Stimulated activated CD4-positive, alpha-beta T cell treated with anti-CD3 and anti-CD28 coated beads, TNF-alpha, amount 100 ng/mL, for 1 hour (primary cell): ENCODE data around the gene ADD2.
"Not testable (repeated sequence)": the region's sequence is repeated elsewhere in the genome, so short reads cannot be mapped to it uniquely, and the experiment has no call there.

ENCODE experiments used
- DNase-seq, 3 donors: peaks; one replicate each; pipeline ENCODE4 v3.0.0-alpha.2; 2020; ENCODE audit warnings: low read depth in 3 of 3, low spot score in 1 of 3

The ADD2 gene

DNA sequence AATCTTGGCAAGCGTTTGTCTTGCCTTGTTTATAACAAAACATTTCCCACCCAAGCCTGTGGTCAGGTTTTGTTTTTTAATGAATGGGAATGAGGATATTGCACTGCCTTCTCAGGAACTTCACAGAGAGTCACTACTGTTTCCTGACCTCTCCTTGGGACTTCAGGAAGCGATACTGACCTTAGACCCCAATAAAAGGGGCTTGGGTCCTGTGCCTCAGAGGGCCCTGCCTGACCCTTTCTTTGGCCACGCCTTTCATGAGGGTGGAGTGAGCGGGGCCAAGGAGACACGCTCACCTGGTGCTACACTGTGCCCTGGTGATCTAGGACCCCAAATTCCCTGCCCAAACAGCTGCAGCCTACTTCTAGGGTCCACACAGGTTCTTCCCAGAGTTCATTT, 121.6 kb downstream of the ADD2 start:
- no peak for DNase-seq

- no peak for DNase-seq
Measured at GRCh38 chr2:70645733-70646419, 122.1 kb downstream of the ADD2 start.

DNA sequence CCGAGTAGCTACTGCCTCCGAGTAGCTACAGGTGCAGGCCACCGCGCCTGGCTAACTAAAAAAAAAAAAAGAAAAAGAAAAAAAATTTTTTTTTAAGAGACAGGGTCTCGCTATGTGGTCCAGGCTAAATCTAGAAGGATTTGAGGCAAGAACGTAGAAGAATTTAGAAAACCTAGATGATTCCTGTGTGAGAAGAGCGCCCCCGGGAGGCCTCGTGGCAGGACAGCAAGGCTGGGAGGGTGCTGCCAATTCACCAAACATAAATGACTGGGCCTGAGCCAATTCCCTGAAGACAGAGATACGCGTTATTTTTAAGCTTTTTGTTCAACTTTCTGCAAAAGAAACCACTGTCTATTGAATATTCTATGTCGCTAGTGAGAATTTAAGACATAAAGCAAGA, 124.3 kb downstream of the ADD2 start:
- no peak for DNase-seq

DNA sequence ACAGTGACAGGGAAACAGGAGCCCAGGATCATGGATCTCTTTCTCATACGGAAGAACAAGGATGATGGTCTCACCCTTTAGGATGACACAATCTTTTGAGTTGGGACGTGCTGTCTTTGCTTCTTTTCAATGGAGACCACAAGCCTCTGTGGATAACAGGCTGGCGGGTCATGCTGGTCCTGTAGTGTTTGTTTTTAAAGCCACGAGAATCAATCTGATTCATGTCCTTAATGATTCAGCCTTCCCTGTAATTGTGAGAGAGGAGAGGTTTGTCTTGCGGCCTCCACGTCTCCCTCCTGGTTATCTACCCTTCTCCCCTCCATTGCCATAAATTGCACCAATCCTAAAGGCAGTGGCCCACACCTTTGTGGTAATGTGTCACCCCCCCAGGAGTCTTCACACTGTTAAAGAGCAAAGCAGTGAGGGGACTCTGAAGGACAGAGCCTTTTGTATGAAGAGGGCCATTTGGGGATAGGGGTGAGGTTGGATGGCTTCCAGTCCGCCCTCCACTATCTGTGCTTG, 126.7 kb downstream of the ADD2 start:
- no peak for DNase-seq

- DNase-seq: no peak
Measured at GRCh38 chr2:70639841-70640436, 128.1 kb downstream of the ADD2 start.

GRCh38 chr2:70638561-70638960, 129.4 kb downstream of the ADD2 start:
- no peak for DNase-seq

GRCh38 chr2:70633508-70633907, 134.5 kb downstream of the ADD2 start:
- no peak for DNase-seq

DNA sequence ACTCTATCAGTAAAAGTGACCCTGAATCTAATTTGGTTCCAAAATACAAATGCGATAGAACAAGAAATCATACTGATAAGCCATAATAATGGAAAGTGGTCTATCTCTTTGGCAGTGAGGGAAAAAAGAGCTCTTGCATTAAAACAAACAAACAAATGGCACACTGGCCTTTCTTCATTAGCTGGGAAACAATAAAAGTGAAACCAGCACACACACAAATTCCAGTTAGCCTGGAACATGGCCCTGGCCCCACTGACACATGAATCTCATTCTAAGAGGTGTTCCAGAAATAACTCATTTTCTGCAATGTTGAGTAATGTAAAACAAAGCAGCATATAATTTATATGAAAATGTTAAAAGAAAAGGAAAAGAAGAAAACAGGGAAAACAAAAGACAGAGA, 135.0 kb downstream of the ADD2 start:
- DNase-seq: no peak

- no peak for DNase-seq
Measured at GRCh38 chr2:70632388-70632787, 135.6 kb downstream of the ADD2 start.

DNA sequence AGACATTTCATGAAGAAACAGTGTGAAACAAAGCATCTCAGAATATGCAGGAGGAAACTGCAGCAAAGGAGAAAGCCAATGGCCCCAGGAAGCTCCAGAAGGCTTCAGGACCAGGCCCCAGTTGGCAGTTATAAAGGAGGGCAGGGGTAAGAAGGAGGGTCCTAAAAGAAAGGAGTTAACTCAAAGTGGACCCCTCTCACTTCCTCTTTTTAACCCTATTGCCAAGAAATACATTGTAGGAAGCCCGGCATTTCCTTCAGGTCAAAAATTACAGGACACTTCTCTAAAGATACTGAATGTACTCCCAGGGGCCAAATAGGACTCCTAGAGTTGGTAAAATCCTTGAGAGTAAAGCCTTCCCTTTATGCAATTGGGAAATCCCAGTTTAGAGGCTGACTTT, 137.2 kb downstream of the ADD2 start:
- DNase-seq: no peak

DNA sequence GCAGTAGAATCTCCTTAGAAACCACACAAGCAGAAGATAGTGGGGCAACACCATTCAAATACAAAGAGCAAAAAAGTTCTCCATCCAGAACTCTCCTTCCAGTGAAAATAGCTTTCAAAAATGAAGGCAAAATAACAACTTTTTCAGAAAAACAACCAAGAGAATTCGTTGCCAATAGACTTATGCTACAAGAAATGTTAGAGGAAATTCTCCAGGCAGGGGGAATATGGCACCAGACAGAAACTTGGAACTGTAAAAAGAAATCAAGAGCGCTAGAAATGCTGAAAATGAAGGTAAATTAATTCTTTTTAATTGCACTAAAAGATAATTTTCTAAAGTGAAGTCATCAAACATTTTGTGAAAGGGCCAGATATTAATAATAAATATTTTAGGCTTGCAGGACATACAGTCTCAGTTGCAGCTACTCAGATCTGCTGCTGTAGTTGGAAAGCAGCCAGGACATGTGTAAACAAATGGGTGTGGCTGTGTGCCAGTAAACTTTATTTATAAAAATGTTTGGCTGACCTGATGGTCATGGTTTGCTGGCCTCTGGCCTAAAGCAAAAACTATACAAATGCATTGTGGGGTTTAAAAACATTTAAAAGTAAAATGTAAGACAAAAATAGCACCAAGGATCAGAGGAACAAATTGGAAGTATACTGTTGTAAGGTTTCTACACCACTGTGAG, 140.6 kb downstream of the ADD2 start:
- DNase-seq: no peak

DNA sequence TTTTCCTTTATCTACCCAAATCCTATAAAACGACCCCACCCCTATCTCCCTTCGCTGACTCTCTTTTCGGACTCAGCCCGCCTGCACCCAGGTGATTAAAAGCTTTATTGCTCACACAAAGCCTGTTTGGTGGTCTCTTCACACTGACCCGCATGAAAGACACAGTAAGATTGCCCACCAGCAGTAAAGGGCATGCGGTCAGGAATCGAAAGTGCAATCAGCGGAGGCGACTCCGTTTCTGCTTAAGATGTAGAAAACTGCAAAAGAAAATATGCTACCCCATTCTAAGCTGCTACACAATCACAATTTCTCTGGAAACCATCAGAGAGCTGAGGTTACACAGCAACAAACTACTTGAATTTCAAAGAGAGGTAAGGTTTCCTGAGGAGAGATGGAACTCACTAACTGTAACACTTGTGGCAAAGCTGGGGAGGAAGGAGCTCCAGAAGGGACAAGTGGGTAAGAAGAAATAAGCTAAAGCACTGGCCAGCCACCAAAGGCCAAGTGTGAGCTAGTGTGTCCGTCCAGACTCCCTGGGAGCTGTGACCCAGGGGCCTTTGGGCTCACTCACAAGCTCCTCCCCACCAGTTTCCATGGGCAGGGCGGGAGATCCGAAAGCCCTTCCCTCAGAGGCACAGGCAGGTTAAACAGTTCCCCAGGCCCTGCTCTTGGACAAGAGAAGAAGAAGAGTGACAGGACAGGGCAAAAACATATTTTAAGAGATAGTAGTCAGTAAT, 141.6 kb downstream of the ADD2 start:
- DNase-seq: no peak

DNA sequence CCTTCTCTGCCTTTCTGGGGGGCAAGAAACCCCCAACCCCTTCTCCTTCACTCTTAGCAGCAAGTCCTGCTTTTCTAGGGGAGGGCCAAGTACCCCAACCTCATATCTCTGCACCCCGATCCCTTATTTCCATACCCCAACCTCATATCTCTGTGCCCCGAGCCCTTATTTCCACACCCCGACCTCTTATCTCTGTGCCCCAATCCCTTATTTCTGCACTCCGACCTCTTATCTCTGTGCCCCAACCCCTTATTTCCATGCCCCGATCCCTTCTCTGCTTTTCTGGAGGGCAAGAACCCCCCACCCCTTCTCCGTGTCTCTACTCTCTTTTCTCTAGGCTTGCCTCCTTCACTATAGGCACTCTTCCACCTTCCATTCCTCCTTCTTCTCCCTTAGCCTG, 146.5 kb downstream of the ADD2 start:
- DNase-seq: not testable (repeated sequence)

- no peak for DNase-seq
Measured at GRCh38 chr2:70620020-70620419, 148.0 kb downstream of the ADD2 start.

GRCh38 chr2:70619167-70619566, 148.8 kb downstream of the ADD2 start:
- DNase-seq: no peak

GRCh38 chr2:70616168-70616694, 151.8 kb downstream of the ADD2 start:
- no peak for DNase-seq

DNA sequence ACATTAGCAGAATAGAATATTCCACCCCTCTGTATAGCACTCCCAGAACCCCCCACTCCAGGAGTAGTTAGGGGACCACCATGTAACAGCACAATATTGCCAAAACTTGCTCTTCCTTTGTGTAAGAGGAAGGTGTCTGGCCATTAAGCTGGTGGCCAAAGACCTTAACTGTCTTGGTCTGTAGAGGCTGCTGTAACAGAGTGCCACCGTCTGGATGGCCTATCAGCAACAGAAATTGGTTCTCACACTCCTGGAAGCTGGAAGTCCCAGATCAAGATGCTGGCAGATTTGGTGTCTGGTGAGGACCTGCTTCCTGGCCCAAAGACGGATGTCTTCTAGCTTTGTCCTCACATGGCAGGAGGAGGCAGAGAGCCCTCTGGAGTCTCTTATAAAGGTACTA, 152.8 kb downstream of the ADD2 start:
- DNase-seq: no peak

GRCh38 chr2:70613521-70613920, 154.5 kb downstream of the ADD2 start:
- no peak for DNase-seq

DNA sequence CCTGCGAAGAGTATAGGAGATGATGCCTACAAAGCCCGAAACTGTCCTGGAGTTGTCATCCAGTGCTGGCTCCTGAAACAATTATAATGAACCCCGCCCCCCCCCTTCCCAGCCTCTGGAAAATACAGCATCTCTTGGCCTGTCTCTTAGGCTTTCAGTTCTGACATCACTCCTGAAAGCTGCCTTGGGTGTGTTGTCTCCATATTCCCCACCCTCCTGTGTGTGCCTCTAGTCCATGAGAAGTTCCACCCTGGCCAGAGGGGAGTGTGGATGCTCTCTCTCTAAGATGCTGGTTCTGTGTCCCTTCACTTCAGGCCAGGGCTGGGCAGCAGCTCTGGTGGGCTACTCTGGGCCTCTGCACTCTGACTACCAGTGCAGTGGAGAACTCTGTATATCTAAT, 155.4 kb downstream of the ADD2 start:
- no peak for DNase-seq

DNA sequence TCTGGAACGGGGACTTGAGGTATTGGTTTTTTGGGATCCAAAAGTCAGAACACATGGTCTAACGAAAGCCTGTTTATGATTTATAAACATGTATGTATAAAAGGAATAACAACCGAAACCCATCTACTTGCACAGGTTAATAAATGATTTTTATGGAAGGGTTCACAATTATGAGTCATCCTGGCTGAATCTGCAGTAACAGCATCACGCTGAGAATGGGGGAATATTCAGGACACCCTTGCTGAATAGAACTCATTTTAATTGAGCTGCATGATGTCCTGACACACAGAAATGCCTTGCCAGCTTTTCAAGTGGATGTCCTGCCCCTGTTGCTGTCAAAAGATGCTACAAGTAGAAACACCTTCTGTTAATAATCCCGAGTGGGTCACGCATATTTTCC, 159.6 kb downstream of the ADD2 start:
- no peak for DNase-seq

- DNase-seq: no peak
Measured at GRCh38 chr2:70607121-70607561, 160.9 kb downstream of the ADD2 start.
